Peyer's patch (tissue), 4 donors: ENCODE measurements around the gene RPL21.

Source experiments
- CTCF ChIP-seq, 6 experiments: fragments of 450-650 bp in 4 of 6; fragments of 200-600 bp in 2 of 6; sonication (generic) in 1 of 6; IDR thresholded peaks; one replicate each; pipeline ENCODE4 v1.5.1; 2017 to 2019; ENCODE audit warnings: antibody characterized with exemption in 6 of 6, mild to moderate bottlenecking in 3 of 6, moderate library complexity in 1 of 6
- POLR2A ChIP-seq, 2 donors: fragments of 450-650 bp; IDR thresholded peaks; one replicate each; pipeline ENCODE4 v1.5.1; 2017; ENCODE audit warnings: antibody characterized with exemption in 2 of 2, mild to moderate bottlenecking in 2 of 2, moderate library complexity in 2 of 2

GRCh38 chr13:27304099-27304498 lies 52.7 kb downstream of the RPL21 start:
- no peak for TF ChIP-seq POLR2A (IDR thresholded peaks at IDR 0.05)
- no peak for TF ChIP-seq CTCF (IDR thresholded peaks at IDR 0.05)
